SU-DHL-6 (cell line): ENCODE results near the gene CCDC73.
"Not testable (repeated sequence)": the region's sequence is repeated elsewhere in the genome, so short reads cannot be mapped to it uniquely, and the experiment has no call there.

Experiments used
- H2AFZ ChIP-seq: fragments of 200-600 bp; sonication (generic); 2 replicates; pipeline ENCODE4 v1.6.1; 2014; ENCODE audit warnings: low read depth, mild to moderate bottlenecking, moderate library complexity, mixed read lengths, antibody characterized with exemption, low read length; ENCODE audit not compliant: severe bottlenecking
- H3F3A ChIP-seq: fragments of 200-600 bp; shearing (Covaris generic); 2 replicates; pipeline ENCODE4 v1.6.0; 2016; ENCODE audit warnings: antibody characterized with exemption, mild to moderate bottlenecking; ENCODE audit not compliant: insufficient read depth
- H3K27ac ChIP-seq: fragments of 200-600 bp; sonication (generic); 2 replicates; pipeline ENCODE4 v1.5.1; 2016; ENCODE audit warnings: low read depth, mild to moderate bottlenecking, low read length, moderate library complexity, mixed read lengths
- H3K27me3 ChIP-seq: fragments of 200-600 bp; sonication (generic), shearing (Covaris generic); 2 replicates; pipeline ENCODE4 v1.6.0; 2014; ENCODE audit warnings: mild to moderate bottlenecking, low read length
- H3K36me3 ChIP-seq: fragments of 200-600 bp; sonication (generic); 2 replicates; pipeline ENCODE4 v1.6.1; 2014; ENCODE audit warnings: mild to moderate bottlenecking, low read length, mixed read lengths
- H3K4me2 ChIP-seq: fragments of 300-600, 200-600 bp; shearing (Covaris generic), sonication (generic); 2 replicates; pipeline ENCODE4 v1.6.0; 2014; ENCODE audit warnings: low read length, low read depth, mild to moderate bottlenecking; ENCODE audit not compliant: poor library complexity, severe bottlenecking
- H3K4me3 ChIP-seq: fragments of 200-600 bp; sonication (generic); 2 replicates; pipeline ENCODE4 v1.5.1; 2014; ENCODE audit warnings: antibody characterized with exemption, low read length, mild to moderate bottlenecking, mixed read lengths; ENCODE audit not compliant: insufficient read depth, poor library complexity, severe bottlenecking
- H3K79me2 ChIP-seq: fragments of 200-600 bp; sonication (generic); 2 replicates; pipeline ENCODE4 v1.6.1; 2014; ENCODE audit warnings: mild to moderate bottlenecking, low read length, moderate library complexity; ENCODE audit not compliant: insufficient read depth
- H3K9ac ChIP-seq: fragments of 200-600 bp; sonication (generic); 2 replicates; pipeline ENCODE4 v1.7.0; 2014; ENCODE audit warnings: mild to moderate bottlenecking, low read length
- H3K9me2 ChIP-seq: fragments of 200-600 bp; sonication (generic); replicated peaks from 2 replicates; pipeline ENCODE4 v1.6.1; 2014; ENCODE audit warnings: low read length; ENCODE audit not compliant: insufficient read depth
- H3K9me3 ChIP-seq: fragments of 200-600 bp; sonication (generic); 2 replicates; pipeline ENCODE4 v1.6.1; 2014; ENCODE audit warnings: low read length, mixed read lengths; ENCODE audit not compliant: insufficient read depth
- H4K20me1 ChIP-seq: fragments of 200-600 bp; sonication (generic); 2 replicates; pipeline ENCODE4 v1.6.1; 2014; ENCODE audit warnings: low read depth, mild to moderate bottlenecking, antibody characterized with exemption, low read length, moderate library complexity, mixed read lengths
- CTCF ChIP-seq: fragments of 200-600 bp; sonication (generic); IDR thresholded peaks from one replicate; pipeline ENCODE4 v1.5.1; 2017; ENCODE audit warnings: antibody characterized with exemption, mild to moderate bottlenecking, low read length, moderate library complexity; ENCODE audit not compliant: insufficient read depth, poor library complexity, severe bottlenecking
- EZH2phosphoT487 ChIP-seq: fragments of 200-600 bp; sonication (generic), shearing (Covaris generic); conservative IDR thresholded peaks from 2 replicates; pipeline ENCODE4 v1.6.1; 2018; ENCODE audit warnings: mild to moderate bottlenecking, antibody characterized with exemption, low read length, moderate library complexity, mixed read lengths

Gene CCDC73

DNA sequence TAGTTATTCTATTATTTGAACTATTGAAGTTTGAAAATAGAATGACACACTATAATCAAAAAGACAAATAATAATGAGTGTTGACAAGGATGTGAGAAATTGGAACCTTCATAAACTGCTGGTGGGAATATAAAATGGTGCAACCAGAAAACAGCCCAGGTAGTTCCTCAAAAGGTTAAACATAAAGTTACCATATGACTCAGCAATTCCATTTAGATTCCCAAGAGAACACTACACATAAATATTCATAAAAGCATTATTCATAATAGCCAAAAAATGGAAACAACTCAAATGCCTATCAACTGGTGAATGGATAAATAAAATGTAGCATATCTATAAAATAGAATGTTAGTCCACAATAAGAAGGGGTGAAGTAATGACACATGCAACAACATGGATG is 21.7 kb downstream of the CCDC73 start:
- Histone ChIP-seq H2AFZ (no peak overlapping the region), H3K4me2 (no peak overlapping the region), H3K9ac (no peak overlapping the region), H4K20me1 (no peaks in the 10 kb centered on the region), H3K79me2 (no peaks in the 10 kb centered on the region), H3F3A (no peaks in the 10 kb centered on the region), H3K27ac (no peak overlapping the region), H3K4me3 (no peak overlapping the region), H3K27me3 (no peaks in the 10 kb centered on the region), H3K36me3 (no peaks in the 10 kb centered on the region), H3K9me2 (no peaks in the 10 kb centered on the region), H3K9me3 (no peaks in the 10 kb centered on the region)
- TF ChIP-seq CTCF = no peak
- no peak for TF ChIP-seq EZH2phosphoT487

GRCh38 chr11:32761774-32762173 is 32.7 kb downstream of the CCDC73 start:
- not testable (repeated sequence) for H3F3A ChIP-seq, H3K9me2 ChIP-seq, H2AFZ ChIP-seq, H3K4me2 ChIP-seq, H3K4me3 ChIP-seq, H3K9me3 ChIP-seq, H3K36me3 ChIP-seq, H3K27ac ChIP-seq, H3K9ac ChIP-seq, H4K20me1 ChIP-seq, H3K27me3 ChIP-seq, H3K79me2 ChIP-seq

- Histone ChIP-seq H3K79me2 (no peaks in the 10 kb centered on the region), H3K9ac (no peak overlapping the region), H3K36me3 (no peaks in the 10 kb centered on the region), H3F3A (no peaks in the 10 kb centered on the region), H3K27me3 (no peaks in the 10 kb centered on the region), H3K9me3 (no peaks in the 10 kb centered on the region), H3K4me2 (no peak overlapping the region), H4K20me1 (no peaks in the 10 kb centered on the region), H3K4me3 (no peak overlapping the region), H3K27ac (no peak overlapping the region), H3K9me2 (no peaks in the 10 kb centered on the region), H2AFZ (no peak overlapping the region)
- TF ChIP-seq EZH2phosphoT487 (no peak), CTCF (no peak)
Observed at GRCh38 chr11:32758291-32758690, 36.2 kb downstream of the CCDC73 start.

- H3F3A ChIP-seq, H3K9me2 ChIP-seq, H4K20me1 ChIP-seq, H3K4me3 ChIP-seq, H3K9me3 ChIP-seq, H3K9ac ChIP-seq, H3K79me2 ChIP-seq, H3K4me2 ChIP-seq, H3K27ac ChIP-seq, H3K36me3 ChIP-seq, H3K27me3 ChIP-seq, H2AFZ ChIP-seq: not testable (repeated sequence)
Observed at GRCh38 chr11:32753181-32753580, 41.3 kb downstream of the CCDC73 start.
